ENCODE data around the gene OPRM1.
"Not testable (repeated sequence)": the region's sequence is repeated elsewhere in the genome, so short reads cannot be mapped to it uniquely, and the experiment has no call there.

OPRM1 gene

DNA sequence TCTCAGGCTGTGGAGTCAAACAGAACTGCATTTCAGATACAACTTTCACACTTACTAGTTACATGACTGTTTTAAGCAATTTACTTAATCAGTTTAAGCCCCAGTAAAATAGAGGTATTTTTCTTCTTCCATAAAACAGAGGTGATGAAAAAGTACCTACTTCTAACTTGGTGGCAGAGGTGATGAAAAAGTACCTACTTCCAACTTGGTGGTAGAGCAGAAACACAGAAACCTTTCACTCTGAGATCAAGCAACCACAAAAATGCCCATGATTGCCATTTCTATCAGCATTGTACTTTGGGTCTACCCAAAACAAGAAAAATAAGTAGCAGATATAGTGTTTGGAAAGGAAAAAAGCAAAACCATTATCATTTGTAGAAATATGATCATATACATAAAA lies 148.7 kb downstream of the OPRM1 start:
- TF ChIP-seq, protein P1, sequence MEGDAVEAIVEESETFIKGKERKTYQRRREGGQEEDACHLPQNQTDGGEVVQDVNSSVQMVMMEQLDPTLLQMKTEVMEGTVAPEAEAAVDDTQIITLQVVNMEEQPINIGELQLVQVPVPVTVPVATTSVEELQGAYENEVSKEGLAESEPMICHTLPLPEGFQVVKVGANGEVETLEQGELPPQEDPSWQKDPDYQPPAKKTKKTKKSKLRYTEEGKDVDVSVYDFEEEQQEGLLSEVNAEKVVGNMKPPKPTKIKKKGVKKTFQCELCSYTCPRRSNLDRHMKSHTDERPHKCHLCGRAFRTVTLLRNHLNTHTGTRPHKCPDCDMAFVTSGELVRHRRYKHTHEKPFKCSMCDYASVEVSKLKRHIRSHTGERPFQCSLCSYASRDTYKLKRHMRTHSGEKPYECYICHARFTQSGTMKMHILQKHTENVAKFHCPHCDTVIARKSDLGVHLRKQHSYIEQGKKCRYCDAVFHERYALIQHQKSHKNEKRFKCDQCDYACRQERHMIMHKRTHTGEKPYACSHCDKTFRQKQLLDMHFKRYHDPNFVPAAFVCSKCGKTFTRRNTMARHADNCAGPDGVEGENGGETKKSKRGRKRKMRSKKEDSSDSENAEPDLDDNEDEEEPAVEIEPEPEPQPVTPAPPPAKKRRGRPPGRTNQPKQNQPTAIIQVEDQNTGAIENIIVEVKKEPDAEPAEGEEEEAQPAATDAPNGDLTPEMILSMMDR (IDR thresholded peaks at IDR 0.05; ENCODE audit: control insufficient read depth, extremely low read depth, insufficient read depth): no peak
- H3K4me3 ChIP-seq (ENCODE audit: low read depth, low read length): no peak overlapping the region
- DNase-seq (ENCODE audit: low read depth): no peak

DNA sequence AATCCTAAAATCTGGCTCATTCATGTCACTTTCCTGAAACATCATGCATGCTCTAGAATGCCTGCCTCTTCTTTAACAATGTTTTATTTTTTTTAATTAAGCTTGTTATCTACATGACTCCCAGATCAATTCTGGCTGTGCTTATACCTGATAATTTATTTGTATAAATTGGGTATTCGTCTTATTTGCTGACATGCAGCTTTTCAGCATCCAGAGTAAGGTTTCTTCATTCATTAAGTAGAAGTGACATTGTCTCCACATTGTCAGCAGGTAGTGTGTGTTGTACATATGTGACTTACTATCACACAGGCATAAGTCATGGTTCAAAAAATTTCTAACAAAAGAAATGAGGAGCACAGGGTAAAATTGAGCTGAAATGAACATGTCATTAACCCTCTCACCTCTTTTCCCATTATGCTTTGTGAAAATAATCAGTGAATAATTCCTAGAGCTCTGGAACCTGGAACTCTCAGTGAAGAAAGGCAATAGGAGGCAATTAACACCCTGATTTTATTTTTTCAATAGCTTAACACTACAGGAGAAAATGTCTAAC lies 157.4 kb downstream of the OPRM1 start:
- H3K4me3 ChIP-seq (ENCODE audit: low read depth, low read length): no peak overlapping the region
- no peak for DNase-seq (ENCODE audit: low read depth)
- TF ChIP-seq, protein P1 (IDR thresholded peaks at IDR 0.05; ENCODE audit: control insufficient read depth, extremely low read depth, insufficient read depth): no peak

DNA sequence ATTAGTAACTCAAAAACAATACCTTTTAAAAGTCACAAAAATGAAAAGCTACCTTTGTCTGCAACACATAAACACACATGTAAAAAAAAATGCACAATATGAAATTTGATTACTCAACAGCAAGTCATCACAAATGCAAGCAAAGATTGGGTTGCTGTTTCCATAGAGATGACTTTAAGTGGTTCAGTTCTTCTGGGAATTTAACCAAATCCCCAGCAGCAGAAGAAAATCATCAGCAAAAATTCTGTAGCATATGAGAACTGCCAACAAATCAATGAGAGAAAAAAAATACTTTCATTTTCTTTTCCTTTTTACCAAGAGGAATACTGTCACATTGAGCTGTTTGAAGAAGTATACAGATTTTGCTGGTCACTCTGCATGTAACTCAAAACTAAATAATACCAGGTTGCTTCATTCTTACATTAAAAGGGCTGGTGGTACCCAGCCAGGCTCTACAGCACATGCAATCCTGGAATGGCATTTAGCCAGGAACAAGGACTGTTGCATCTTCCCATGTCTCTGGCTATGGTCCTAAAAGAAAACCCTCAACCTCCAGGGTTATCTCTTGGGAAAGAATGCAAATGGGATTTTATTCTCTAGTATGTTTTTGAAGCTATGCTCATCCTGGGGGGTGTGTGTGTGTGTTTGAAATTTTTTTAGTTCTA lies 158.3 kb downstream of the OPRM1 start:
- no peak for DNase-seq (ENCODE audit: low read depth)
- no peak overlapping the region for H3K4me3 ChIP-seq (ENCODE audit: low read depth, low read length)
- TF ChIP-seq, protein P1 (IDR thresholded peaks at IDR 0.05; ENCODE audit: control insufficient read depth, extremely low read depth, insufficient read depth): no peak

DNA sequence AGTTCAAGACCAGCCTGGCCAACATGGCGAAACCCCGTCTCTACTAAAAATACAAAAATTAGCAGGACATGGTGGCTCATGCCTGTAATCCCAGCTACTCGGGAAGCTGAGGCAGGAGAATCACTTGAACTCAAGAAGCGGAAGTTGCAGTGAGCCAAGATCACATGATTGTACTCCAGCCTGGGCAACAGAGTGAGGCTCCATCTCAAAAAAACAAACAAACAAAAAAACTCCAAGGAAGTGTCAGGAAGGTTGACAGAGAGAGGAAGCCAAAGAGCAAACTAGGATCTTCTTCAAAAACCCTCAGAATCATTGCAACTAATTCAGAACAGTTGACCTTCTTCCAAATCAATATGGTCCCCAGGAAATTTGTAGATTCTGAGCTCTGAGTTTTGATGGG lies 162.6 kb downstream of the OPRM1 start:
- not testable (repeated sequence) for DNase-seq (ENCODE audit: low read depth); H3K4me3 ChIP-seq (ENCODE audit: low read depth, low read length)

DNA sequence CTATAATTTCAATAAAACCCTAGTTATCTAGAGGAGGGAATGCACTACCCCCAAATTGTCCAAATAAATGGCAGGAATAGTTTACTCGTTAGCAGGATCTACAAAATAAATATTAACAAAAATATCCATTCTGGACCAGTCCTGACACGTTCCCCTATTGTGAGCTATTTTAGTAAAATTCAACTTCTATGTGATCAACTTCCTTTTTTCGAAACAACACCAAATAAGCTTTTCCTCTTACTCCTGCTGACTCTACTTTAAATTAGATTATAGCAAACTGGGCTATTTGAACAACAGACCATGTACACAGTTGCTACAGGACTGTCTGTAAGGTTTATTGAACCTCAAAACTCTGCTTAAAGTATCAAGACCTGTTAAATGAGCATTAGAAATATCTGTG lies 163.3 kb downstream of the OPRM1 start:
- TF ChIP-seq, protein P1 (IDR thresholded peaks at IDR 0.05; ENCODE audit: control insufficient read depth, extremely low read depth, insufficient read depth): no peak
- no peak for DNase-seq (ENCODE audit: low read depth)
- no peak overlapping the region for H3K4me3 ChIP-seq (ENCODE audit: low read depth, low read length)

DNA sequence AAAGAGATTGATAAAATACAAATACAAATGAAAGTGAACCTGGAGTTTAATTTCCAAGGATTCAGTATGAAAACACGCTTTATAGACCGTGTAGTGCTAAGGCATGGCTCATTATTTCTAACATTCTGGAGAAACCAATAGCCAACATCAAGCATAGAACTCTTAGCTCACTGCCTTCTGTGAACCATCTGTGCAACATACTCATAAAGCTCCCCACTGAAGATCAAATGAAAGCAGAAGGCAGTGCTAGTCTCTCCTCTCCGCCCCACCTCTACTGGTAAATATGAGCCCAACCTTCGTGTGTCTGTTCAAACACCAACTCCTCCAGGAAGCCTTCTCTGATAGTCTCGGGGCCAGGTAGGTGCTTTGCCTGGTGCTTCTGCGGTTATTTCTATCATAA lies 163.9 kb downstream of the OPRM1 start:
- TF ChIP-seq, protein P1 (IDR thresholded peaks at IDR 0.05; ENCODE audit: control insufficient read depth, extremely low read depth, insufficient read depth): no peak
- DNase-seq (ENCODE audit: low read depth): no peak
- no peak overlapping the region for H3K4me3 ChIP-seq (ENCODE audit: low read depth, low read length)

DNA sequence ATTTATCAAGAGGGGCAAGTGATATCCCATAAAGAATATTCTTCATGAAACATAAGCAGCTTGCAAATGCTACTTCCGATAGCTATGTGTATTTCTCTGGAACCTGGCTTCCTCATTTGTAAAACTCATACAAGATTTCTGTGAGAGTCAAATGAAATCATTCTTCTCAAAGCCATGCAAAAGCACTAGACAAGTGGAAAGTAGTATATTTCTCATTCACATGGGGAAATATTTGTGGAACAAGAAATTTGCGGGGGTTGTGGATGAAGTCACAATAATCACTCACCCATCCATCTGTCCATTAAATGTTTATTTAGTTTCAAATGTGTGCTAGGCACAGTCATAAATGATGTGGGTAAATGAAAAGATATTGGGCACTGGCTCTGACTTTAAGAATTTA lies 167.1 kb downstream of the OPRM1 start:
- H3K4me3 ChIP-seq (ENCODE audit: low read depth, low read length): no peak overlapping the region
- no peak for DNase-seq (ENCODE audit: low read depth)
- TF ChIP-seq, protein P1 (IDR thresholded peaks at IDR 0.05; ENCODE audit: control insufficient read depth, extremely low read depth, insufficient read depth): no peak

Measured in LNCaP clone FGC (cell line).